SK-N-SH (cell line): ENCODE measurements around the gene ZNF24.

ENCODE experiments used
- ELF1 ChIP-seq: IDR thresholded peaks from 2 replicates; pipeline ENCODE4 v1.4.0; 2012
- EP300 ChIP-seq, 2 experiments: IDR thresholded peaks; 2 replicates each; pipeline versions ENCODE4 v1.4.0 to v1.6.1; 2012; ENCODE audit warnings: borderline replicate concordance in 1 of 2, low read depth in 1 of 2, low read length in 1 of 2
- GABPA ChIP-seq: IDR thresholded peaks from 2 replicates; pipeline ENCODE4 v1.4.0; 2012; ENCODE audit warnings: low read depth, mild to moderate bottlenecking
- POLR2AphosphoS5 ChIP-seq: IDR thresholded peaks from 2 replicates; pipeline ENCODE4 v1.6.1; 2012; ENCODE audit warnings: low read depth, low read length
- RAD21 ChIP-seq: IDR thresholded peaks from 2 replicates; pipeline ENCODE4 v1.6.1; 2012; ENCODE audit warnings: mild to moderate bottlenecking, low read length
- RCOR1 ChIP-seq: fragments of 150-350 bp; IDR thresholded peaks from 2 replicates; pipeline ENCODE4 v1.6.1; 2017; ENCODE audit warnings: antibody characterized with exemption, low read length
- REST ChIP-seq: IDR thresholded peaks from 2 replicates; pipeline ENCODE4 v1.6.1; 2012; ENCODE audit warnings: mild to moderate bottlenecking, low read depth, low read length, moderate library complexity
- RFX5 ChIP-seq: IDR thresholded peaks from 2 replicates; pipeline ENCODE4 v1.6.1; 2012; ENCODE audit warnings: mild to moderate bottlenecking, improper control_type of control experiment, low read length
- RXRA ChIP-seq: IDR thresholded peaks from 2 replicates; pipeline ENCODE4 v1.4.0; 2012; ENCODE audit warnings: low read depth, mild to moderate bottlenecking, borderline replicate concordance
- SMC3 ChIP-seq: IDR thresholded peaks from 2 replicates; pipeline ENCODE4 v1.6.1; 2012; ENCODE audit warnings: low read depth, low read length, improper control_type of control experiment
- USF2 ChIP-seq: fragments of 150-350 bp; IDR thresholded peaks from 2 replicates; pipeline ENCODE4 v1.6.1; 2017; ENCODE audit warnings: antibody characterized with exemption, low read length, low read depth, borderline replicate concordance
- TF ChIP-seq, protein P1 (sequence below): fragments of 200-600 bp; sonication (generic); IDR thresholded peaks from 2 replicates; pipeline ENCODE4 v1.6.1; 2017; ENCODE audit warnings: antibody characterized with exemption, mild to moderate bottlenecking, moderate library complexity

GRCh38 chr18:35343488-35343935 is 708 bp downstream of the ZNF24 start:
- TF ChIP-seq USF2 = no peak
- no peak for TF ChIP-seq POLR2AphosphoS5
- TF ChIP-seq, protein P1, sequence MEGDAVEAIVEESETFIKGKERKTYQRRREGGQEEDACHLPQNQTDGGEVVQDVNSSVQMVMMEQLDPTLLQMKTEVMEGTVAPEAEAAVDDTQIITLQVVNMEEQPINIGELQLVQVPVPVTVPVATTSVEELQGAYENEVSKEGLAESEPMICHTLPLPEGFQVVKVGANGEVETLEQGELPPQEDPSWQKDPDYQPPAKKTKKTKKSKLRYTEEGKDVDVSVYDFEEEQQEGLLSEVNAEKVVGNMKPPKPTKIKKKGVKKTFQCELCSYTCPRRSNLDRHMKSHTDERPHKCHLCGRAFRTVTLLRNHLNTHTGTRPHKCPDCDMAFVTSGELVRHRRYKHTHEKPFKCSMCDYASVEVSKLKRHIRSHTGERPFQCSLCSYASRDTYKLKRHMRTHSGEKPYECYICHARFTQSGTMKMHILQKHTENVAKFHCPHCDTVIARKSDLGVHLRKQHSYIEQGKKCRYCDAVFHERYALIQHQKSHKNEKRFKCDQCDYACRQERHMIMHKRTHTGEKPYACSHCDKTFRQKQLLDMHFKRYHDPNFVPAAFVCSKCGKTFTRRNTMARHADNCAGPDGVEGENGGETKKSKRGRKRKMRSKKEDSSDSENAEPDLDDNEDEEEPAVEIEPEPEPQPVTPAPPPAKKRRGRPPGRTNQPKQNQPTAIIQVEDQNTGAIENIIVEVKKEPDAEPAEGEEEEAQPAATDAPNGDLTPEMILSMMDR = no peak
- TF ChIP-seq EP300 (IDR thresholded peaks at IDR 0.05; ENCODE audit: borderline replicate concordance in 1 of 2, low read depth in 1 of 2, low read length in 1 of 2) = no peak
- TF ChIP-seq RXRA = no peak
- no peak for TF ChIP-seq SMC3
- no peak for TF ChIP-seq RFX5
- no peak for TF ChIP-seq RAD21
- TF ChIP-seq RCOR1 = no peak
- no peak for TF ChIP-seq GABPA
- no peak for TF ChIP-seq REST
- TF ChIP-seq ELF1 = no peak
